ENCODE data around the gene ST3GAL2.

ST3GAL2 gene

DNA sequence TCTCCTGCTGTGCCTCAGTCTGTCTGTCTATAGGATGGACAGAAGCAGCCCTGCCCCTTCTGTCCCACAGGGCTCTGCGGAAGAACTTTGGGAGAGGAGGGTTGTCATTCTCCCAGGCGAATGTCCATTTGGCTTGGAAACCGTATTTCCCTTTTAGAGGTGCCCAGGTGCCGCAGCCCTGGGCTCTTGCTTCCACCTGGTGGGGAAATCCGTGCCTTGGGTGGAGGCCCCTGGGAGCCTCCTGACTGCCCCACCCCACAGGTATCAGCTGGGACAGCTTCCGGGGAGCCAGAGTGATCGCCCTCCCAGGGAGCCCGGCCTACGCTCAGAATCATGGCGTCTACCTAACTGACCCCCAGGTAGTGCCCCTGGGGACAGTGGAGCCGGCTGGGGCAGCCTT is 28.2 kb upstream of the ST3GAL2 start:
- H3K4me3 ChIP-seq (ENCODE audit: low read depth in 1 of 2, low read length in 2 of 2): no peak overlapping the region
- H3K36me3 ChIP-seq (ENCODE audit: control insufficient read depth in 1 of 2, insufficient read depth in 2 of 2, low read length in 2 of 2): peaks cover 6 to 51% of the 10 kb centered on the region in 2 donors
- H3K4me1 ChIP-seq (ENCODE audit: control insufficient read depth in 1 of 2, insufficient read depth in 2 of 2, low read length in 2 of 2): no peaks in the 10 kb centered on the region
- no peak overlapping the region for H3K9ac ChIP-seq (ENCODE audit: low read depth in 1 of 2, low read length in 2 of 2)
- H3K9me3 ChIP-seq (ENCODE audit: control insufficient read depth in 1 of 2, low read length in 2 of 2): no peaks in the 10 kb centered on the region
- no peaks in the 10 kb centered on the region for H3K27me3 ChIP-seq (ENCODE audit: control insufficient read depth in 1 of 2, insufficient read depth in 2 of 2, low read length in 2 of 2)
- H3K27ac ChIP-seq (ENCODE audit: low read depth, low read length): no peak overlapping the region

DNA sequence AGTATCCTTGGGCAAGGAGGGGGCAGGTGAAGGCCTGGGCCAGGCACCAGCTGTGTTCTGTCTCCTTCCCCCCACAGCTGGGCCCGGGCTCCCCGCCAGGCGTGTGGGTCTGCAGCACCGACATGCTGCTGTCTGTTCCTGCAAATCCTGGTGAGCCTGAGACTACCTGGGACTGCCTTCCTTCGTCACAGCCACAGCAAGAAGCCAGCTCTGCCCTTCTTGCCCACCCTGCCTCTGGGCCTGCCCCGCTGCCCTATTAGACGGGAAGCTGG is 27.8 kb upstream of the ST3GAL2 start:
- Histone ChIP-seq H3K4me3 (ENCODE audit: low read depth in 1 of 2, low read length in 2 of 2) (no peak overlapping the region), H3K9ac (ENCODE audit: low read depth in 1 of 2, low read length in 2 of 2) (no peak overlapping the region), H3K4me1 (ENCODE audit: control insufficient read depth in 1 of 2, insufficient read depth in 2 of 2, low read length in 2 of 2) (no peaks in the 10 kb centered on the region), H3K36me3 (ENCODE audit: control insufficient read depth in 1 of 2, insufficient read depth in 2 of 2, low read length in 2 of 2) (peaks cover 5 to 51% of the 10 kb centered on the region in 2 donors), H3K9me3 (ENCODE audit: control insufficient read depth in 1 of 2, low read length in 2 of 2) (no peaks in the 10 kb centered on the region), H3K27ac (ENCODE audit: low read depth, low read length) (no peak overlapping the region), H3K27me3 (ENCODE audit: control insufficient read depth in 1 of 2, insufficient read depth in 2 of 2, low read length in 2 of 2) (no peaks in the 10 kb centered on the region)

DNA sequence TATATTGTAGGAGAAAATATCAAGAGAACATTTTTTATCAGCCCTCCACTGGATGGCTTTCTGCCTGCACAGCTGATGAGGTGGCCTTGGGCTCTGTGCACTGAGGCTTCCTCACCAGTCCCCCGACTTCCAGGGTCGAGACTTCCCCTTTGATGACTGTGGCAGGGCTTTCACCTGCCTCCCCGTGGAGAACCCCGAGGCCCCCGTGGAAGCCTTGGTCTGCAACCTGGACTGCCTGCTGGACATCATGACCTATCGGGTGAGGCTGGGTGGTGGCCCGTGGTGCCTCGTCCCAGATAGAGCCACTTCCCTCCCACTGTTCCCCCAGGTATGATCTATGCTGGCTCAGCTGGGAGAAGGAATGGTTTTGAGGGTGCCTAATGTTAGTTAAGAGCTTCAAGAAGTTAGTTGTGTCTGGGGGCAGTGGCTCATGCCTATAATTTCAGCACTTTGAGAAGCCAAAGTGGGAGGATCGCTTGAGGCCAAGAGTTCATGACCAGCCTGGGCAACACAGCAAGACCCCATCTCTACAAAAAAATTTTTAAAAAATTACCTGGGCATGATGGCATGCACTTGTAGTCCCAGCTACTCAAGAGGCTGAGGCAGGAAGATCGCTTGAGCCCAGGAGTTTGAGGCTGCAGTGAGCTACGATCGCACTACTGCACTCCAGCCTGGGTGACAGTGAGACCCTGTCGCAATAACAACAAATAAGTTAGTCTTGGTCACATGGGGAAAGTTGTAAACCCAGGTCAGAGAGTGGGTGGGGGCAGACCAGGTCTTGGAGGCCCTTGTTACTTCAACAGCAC is 27.3 kb upstream of the ST3GAL2 start:
- Histone ChIP-seq H3K9me3 (ENCODE audit: control insufficient read depth in 1 of 2, low read length in 2 of 2) (no peaks in the 10 kb centered on the region), H3K4me1 (ENCODE audit: control insufficient read depth in 1 of 2, insufficient read depth in 2 of 2, low read length in 2 of 2) (no peaks in the 10 kb centered on the region), H3K36me3 (ENCODE audit: control insufficient read depth in 1 of 2, insufficient read depth in 2 of 2, low read length in 2 of 2) (peaks cover 5 to 48% of the 10 kb centered on the region in 2 donors), H3K9ac (ENCODE audit: low read depth in 1 of 2, low read length in 2 of 2) (no peak overlapping the region), H3K4me3 (ENCODE audit: low read depth in 1 of 2, low read length in 2 of 2) (no peak overlapping the region), H3K27me3 (ENCODE audit: control insufficient read depth in 1 of 2, insufficient read depth in 2 of 2, low read length in 2 of 2) (no peaks in the 10 kb centered on the region), H3K27ac (ENCODE audit: low read depth, low read length) (no peak overlapping the region)

DNA sequence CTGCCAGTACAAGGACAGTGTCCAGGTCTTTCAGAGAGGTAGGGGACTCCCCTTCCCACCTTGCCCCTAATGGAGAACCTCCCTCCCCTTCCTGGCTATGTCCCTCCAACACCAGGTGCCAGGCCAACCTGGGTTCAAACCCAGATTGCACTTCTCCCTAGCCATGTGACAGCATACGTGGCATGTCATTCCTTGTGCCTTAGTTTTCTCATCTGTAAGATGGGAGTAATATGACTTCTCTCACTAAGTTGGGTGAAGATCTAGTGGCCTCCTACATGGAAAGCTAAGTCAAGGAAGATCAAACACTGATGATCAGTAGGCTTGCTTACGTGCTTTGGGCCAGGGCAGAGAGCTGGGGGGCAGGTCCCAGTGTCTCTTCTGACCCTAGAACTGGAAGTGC is 24.3 kb upstream of the ST3GAL2 start:
- Histone ChIP-seq H3K9ac (ENCODE audit: low read depth in 1 of 2, low read length in 2 of 2) (no peak overlapping the region), H3K4me1 (ENCODE audit: control insufficient read depth in 1 of 2, insufficient read depth in 2 of 2, low read length in 2 of 2) (no peaks in the 10 kb centered on the region), H3K9me3 (ENCODE audit: control insufficient read depth in 1 of 2, low read length in 2 of 2) (no peaks in the 10 kb centered on the region), H3K4me3 (ENCODE audit: low read depth in 1 of 2, low read length in 2 of 2) (no peak overlapping the region), H3K27ac (ENCODE audit: low read depth, low read length) (no peak overlapping the region), H3K36me3 (ENCODE audit: control insufficient read depth in 1 of 2, insufficient read depth in 2 of 2, low read length in 2 of 2) (peaks cover 0 to 36% of the 10 kb centered on the region in 2 donors), H3K27me3 (ENCODE audit: control insufficient read depth in 1 of 2, insufficient read depth in 2 of 2, low read length in 2 of 2) (no peaks in the 10 kb centered on the region)

DNA sequence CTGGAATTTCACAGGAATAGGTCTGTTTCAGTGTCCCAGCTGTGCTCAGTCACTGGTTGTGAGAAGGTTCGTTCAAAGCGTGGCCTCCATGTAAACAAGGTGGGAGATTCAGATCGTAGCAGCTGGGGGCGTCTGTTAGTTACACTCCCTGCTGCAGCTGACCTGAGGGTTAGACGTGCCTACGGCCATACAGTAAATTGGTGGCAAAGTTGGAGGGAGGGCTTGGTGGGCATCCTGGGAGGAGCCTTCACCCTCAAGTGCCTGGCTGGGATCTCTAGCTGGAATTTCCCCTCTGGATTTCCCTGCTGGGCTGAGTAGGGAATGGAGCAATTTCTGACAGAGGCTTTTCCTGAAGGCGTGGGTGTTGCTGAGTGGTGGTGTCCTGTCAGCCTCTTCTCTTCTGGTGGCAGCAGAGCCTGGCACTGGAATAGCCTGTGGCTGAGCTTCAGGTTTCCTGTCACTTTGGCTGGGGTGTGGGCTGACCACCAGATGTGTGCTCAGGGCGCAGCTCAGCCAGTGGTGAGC is 21.9 kb upstream of the ST3GAL2 start:
- no peak overlapping the region for H3K9ac ChIP-seq (ENCODE audit: low read depth in 1 of 2, low read length in 2 of 2)
- H3K4me1 ChIP-seq (ENCODE audit: control insufficient read depth in 1 of 2, insufficient read depth in 2 of 2, low read length in 2 of 2): peaks cover 2 to 4% of the 10 kb centered on the region in 2 donors
- no peak overlapping the region for H3K27ac ChIP-seq (ENCODE audit: low read depth, low read length)

DNA sequence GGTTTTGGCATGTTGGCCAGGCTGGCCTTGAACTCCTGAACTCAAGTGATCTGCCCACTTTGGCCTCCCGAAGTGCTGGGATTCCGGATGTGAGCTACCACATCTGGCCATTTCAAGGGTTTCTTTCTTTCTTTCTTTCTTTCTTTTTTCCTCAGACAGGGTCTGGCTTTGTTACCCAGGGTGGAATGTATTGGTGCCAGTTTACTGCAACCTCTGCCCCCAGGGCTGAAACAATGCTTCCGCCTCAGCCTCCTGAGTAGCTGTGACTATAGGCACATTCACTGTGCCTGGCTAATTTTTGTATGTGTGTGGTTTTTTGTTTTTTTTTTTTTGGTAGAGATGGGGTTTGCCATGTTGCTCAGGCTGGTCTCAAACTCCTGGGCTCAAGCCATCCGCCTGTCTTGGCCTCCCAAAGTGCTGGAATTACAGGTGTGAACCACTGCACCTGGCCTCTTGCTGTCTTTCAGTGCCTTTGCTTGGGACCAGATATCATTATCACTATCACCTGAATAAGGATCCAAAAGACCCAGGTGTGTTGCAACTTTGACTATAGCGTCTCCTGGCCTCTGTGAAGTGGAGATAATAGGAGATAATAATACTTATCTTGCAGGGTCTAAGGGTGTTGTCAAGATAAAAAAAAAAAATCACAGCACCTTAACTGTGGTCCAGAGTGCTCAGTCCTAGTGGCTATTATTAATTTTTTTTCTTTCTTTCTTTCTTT is 18.7 kb upstream of the ST3GAL2 start:
- Histone ChIP-seq H3K4me1 (ENCODE audit: control insufficient read depth in 1 of 2, insufficient read depth in 2 of 2, low read length in 2 of 2) (peaks cover 4 to 13% of the 10 kb centered on the region in 2 donors), H3K4me3 (ENCODE audit: low read depth in 1 of 2, low read length in 2 of 2) (no peak overlapping the region), H3K27ac (ENCODE audit: low read depth, low read length) (no peak overlapping the region), H3K9ac (ENCODE audit: low read depth in 1 of 2, low read length in 2 of 2) (no peak overlapping the region), H3K27me3 (ENCODE audit: control insufficient read depth in 1 of 2, insufficient read depth in 2 of 2, low read length in 2 of 2) (no peaks in the 10 kb centered on the region), H3K9me3 (ENCODE audit: control insufficient read depth in 1 of 2, low read length in 2 of 2) (no peaks in the 10 kb centered on the region), H3K36me3 (ENCODE audit: control insufficient read depth in 1 of 2, insufficient read depth in 2 of 2, low read length in 2 of 2) (no peaks in the 10 kb centered on the region)

More for the DNA sequence above, 21.9 kb upstream of the ST3GAL2 start:
- Histone ChIP-seq H3K27me3 (ENCODE audit: control insufficient read depth in 1 of 2, insufficient read depth in 2 of 2, low read length in 2 of 2) (no peaks in the 10 kb centered on the region), H3K4me3 (ENCODE audit: low read depth in 1 of 2, low read length in 2 of 2) (no peak overlapping the region), H3K9me3 (ENCODE audit: control insufficient read depth in 1 of 2, low read length in 2 of 2) (no peaks in the 10 kb centered on the region), H3K36me3 (ENCODE audit: control insufficient read depth in 1 of 2, insufficient read depth in 2 of 2, low read length in 2 of 2) (peaks cover 0 to 20% of the 10 kb centered on the region in 2 donors)

DNA sequence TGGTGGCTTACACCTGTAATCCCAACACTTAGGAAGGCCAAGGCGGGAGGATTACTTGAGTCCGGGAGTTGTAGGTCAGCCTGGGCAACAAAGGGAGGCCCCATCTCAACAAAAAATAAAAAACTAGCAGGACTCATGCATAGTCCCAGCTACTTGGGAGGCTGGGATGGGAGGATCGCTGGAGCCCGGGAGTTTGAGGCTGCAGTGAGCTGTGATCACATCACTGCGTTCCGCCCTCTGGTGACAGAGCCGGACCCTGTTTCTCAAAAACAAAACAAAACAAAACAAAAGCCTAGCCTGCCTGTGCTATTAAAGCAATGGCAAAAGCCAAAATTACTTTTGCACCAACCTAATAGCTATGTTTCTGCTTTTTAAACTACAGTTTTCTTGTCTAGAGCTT is 17.0 kb upstream of the ST3GAL2 start:
- Histone ChIP-seq H3K9ac (ENCODE audit: low read depth in 1 of 2, low read length in 2 of 2) (no peak overlapping the region), H3K36me3 (ENCODE audit: control insufficient read depth in 1 of 2, insufficient read depth in 2 of 2, low read length in 2 of 2) (no peaks in the 10 kb centered on the region), H3K9me3 (ENCODE audit: control insufficient read depth in 1 of 2, low read length in 2 of 2) (no peaks in the 10 kb centered on the region), H3K4me1 (ENCODE audit: control insufficient read depth in 1 of 2, insufficient read depth in 2 of 2, low read length in 2 of 2) (peaks cover 4 to 13% of the 10 kb centered on the region in 2 donors), H3K4me3 (ENCODE audit: low read depth in 1 of 2, low read length in 2 of 2) (peak overlapping the region in 1 of 2 donors; percentile 9), H3K27me3 (ENCODE audit: control insufficient read depth in 1 of 2, insufficient read depth in 2 of 2, low read length in 2 of 2) (no peaks in the 10 kb centered on the region), H3K27ac (ENCODE audit: low read depth, low read length) (no peak overlapping the region)

DNA sequence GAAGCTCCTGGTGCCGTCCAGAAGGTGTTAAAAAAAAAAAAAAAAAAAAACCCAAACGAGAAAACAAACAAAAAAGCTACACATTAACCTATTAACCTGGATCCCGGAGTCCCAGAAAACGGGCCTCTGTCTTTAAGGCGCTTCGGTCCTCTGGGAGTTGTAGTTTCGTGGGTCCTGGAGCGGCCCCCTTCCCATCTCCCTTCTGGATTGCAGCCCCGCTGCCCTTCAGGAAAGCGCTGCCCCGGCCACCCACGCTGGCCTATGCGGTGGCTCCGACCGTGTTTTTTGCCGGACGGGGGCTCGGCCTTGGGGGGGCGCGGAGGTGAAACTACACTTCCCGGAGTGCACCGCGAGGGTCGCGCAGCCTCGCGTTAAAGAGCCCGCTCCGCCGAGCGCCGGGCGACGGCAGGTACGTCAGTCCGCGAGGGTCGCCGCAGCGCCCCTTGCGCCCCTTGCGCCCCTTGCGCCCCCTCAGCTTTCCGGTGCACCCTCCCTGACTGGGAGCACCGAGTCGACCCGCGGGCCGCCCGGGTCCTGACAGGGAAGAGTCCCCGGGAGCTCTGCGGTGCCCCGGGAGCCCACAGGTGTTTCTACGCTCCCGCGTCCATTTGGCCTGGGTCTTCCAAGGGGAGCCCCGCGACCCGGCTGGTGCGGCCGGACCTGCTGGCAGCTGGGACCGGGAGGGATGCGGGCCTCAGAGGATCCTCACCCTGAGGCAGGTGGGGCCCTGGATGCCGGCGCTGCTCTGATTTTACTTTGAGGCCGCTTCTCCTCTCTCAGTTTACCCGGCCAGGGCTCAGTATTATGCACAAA is 15.5 kb upstream of the ST3GAL2 start, which contains the start of gene FCSK:
TSS of gene FCSK (plus strand) at position 374 of the 813 bp plus-strand sequence. CDS start 8,596 bp downstream, outside the sequence.
- Histone ChIP-seq H3K36me3 (ENCODE audit: control insufficient read depth in 1 of 2, insufficient read depth in 2 of 2, low read length in 2 of 2) (no peaks in the 10 kb centered on the region), H3K9me3 (ENCODE audit: control insufficient read depth in 1 of 2, low read length in 2 of 2) (no peaks in the 10 kb centered on the region), H3K9ac (ENCODE audit: low read depth in 1 of 2, low read length in 2 of 2) (peak within 1 kb of the TSS; percentile 76 to 78), H3K27ac (ENCODE audit: low read depth, low read length) (peak within 1 kb of the TSS; percentile 90), H3K4me3 (ENCODE audit: low read depth in 1 of 2, low read length in 2 of 2) (peak within 1 kb of the TSS; percentile 82 to 85), H3K4me1 (ENCODE audit: control insufficient read depth in 1 of 2, insufficient read depth in 2 of 2, low read length in 2 of 2) (peaks cover 4 to 13% of the 10 kb centered on the region in 2 donors), H3K27me3 (ENCODE audit: control insufficient read depth in 1 of 2, insufficient read depth in 2 of 2, low read length in 2 of 2) (no peaks in the 10 kb centered on the region)

DNA sequence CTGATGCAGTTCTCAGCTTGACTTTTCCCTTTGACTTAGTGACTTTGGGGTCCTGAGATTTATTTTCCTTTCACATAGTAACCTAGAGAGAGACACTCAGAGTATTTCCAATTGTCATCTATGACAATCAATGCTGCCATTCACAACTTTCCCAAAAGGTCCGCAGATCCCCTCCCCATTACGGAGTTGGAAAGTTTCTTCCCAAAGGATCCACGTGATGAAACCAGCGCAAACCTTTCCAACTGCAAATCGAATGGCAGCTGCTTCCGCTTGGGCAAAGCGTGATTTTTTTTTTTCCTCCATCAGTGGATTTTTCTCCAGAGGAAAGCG is 15.0 kb upstream of the ST3GAL2 start:
- Histone ChIP-seq H3K27ac (ENCODE audit: low read depth, low read length) (no peak overlapping the region), H3K4me1 (ENCODE audit: control insufficient read depth in 1 of 2, insufficient read depth in 2 of 2, low read length in 2 of 2) (peaks cover 4 to 13% of the 10 kb centered on the region in 2 donors), H3K27me3 (ENCODE audit: control insufficient read depth in 1 of 2, insufficient read depth in 2 of 2, low read length in 2 of 2) (no peaks in the 10 kb centered on the region), H3K9ac (ENCODE audit: low read depth in 1 of 2, low read length in 2 of 2) (peak overlapping the region; percentile 76 to 78), H3K4me3 (ENCODE audit: low read depth in 1 of 2, low read length in 2 of 2) (peak overlapping the region; percentile 82 to 85), H3K36me3 (ENCODE audit: control insufficient read depth in 1 of 2, insufficient read depth in 2 of 2, low read length in 2 of 2) (no peaks in the 10 kb centered on the region), H3K9me3 (ENCODE audit: control insufficient read depth in 1 of 2, low read length in 2 of 2) (no peaks in the 10 kb centered on the region)

All from duodenal mucosa (tissue), 2 donors.